HUES6 (cell line): ENCODE results near the gene SF3A1.

Experiments used
- H3K27ac ChIP-seq: 2 replicates; pipeline ENCODE4 v1.7.0; 2013; ENCODE audit warnings: low read depth, mild to moderate bottlenecking, low read length, inconsistent platforms
- H3K27me3 ChIP-seq: 2 replicates; pipeline ENCODE4 v1.6.1; 2013; ENCODE audit warnings: low read length; ENCODE audit not compliant: control insufficient read depth, insufficient read depth
- H3K36me3 ChIP-seq: 2 replicates; pipeline ENCODE4 v1.6.1; 2013; ENCODE audit warnings: low read length; ENCODE audit not compliant: control insufficient read depth, insufficient read depth
- H3K4me1 ChIP-seq: 2 replicates; pipeline ENCODE4 v1.6.1; 2013; ENCODE audit warnings: low read length; ENCODE audit not compliant: control insufficient read depth, insufficient read depth
- H3K4me3 ChIP-seq: 2 replicates; pipeline ENCODE4 v1.5.1; 2013; ENCODE audit warnings: low read depth, low read length
- H3K9ac ChIP-seq: one replicate; pipeline ENCODE4 v1.6.1; 2013; ENCODE audit warnings: mild to moderate bottlenecking, low read length
- H3K9me3 ChIP-seq: 2 replicates; pipeline ENCODE4 v1.6.1; 2013; ENCODE audit warnings: low read depth, low read length; ENCODE audit not compliant: control insufficient read depth, insufficient read depth

Gene SF3A1

DNA sequence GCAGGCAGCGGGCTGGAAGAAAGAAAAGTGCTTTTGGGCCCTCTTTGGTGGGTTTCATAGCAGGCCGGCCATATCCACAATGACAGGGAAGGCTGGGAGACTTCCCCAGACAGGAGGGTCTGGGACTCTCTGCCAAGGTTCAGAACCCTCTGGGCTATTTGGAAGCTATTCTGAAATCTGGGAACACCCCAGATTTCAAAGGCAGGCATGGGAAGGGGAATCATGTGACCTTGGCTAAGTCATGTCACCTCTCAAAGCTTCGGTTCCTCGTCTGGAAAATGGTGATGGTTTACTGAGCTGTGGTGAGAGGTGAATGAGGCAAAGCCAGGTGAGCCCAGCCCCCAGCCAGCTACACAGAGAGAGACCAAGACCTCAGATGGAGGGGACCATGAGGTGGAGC lies 72.0 kb downstream of the SF3A1 start:
- no peak overlapping the region for H3K27ac ChIP-seq
- H3K4me1 ChIP-seq: no peaks in the 10 kb centered on the region
- H3K4me3 ChIP-seq: no peak overlapping the region
- no peaks in the 10 kb centered on the region for H3K27me3 ChIP-seq
- peaks cover 4% of the 10 kb centered on the region; the same call in 1 of the 2 replicates for H3K36me3 ChIP-seq
- no peak overlapping the region for H3K9ac ChIP-seq
- H3K9me3 ChIP-seq: no peaks in the 10 kb centered on the region

DNA sequence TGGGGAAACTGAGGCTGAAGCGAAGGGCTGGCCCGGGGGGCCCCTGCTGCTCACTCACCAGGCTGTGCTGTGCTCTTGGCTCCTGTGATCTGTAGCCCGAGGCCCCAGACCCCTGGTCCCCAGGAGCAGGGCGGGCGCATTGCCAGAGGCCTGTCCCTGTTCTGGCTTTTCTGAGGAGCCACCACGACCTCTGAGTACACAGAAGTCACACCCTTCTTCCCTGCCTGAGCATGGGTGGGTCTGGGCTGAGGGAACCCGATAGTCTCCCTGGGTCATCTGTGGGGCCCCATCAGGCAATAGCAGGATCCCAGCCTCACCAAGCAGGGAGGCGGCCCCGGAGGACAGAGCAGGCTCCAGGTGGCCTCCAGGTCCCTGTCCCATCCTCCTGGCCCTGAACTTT lies 72.5 kb downstream of the SF3A1 start:
- Histone ChIP-seq H3K36me3 (peaks cover 4% of the 10 kb centered on the region; the same call in 1 of the 2 replicates), H3K27me3 (no peaks in the 10 kb centered on the region), H3K27ac (no peak overlapping the region), H3K4me3 (no peak overlapping the region), H3K4me1 (no peaks in the 10 kb centered on the region), H3K9ac (no peak overlapping the region), H3K9me3 (no peaks in the 10 kb centered on the region)

DNA sequence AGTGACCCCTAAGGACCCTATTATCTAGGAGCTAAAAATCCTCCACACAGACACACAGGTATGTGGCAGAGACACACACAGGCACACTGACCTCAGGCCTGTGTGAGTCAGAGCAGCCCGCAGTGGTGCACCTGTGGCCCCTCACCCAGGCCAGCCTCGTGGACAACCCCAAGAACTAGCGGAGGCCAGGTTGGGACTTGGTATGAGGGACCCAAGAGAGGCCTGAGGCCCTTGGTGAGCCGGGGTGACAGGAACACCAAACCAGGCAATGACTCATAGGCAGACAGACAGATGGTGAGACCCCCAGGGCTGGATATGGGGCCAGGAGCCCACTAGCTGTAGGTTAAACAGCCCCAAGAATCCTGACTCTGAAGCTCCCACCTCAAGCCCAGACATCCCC lies 73.4 kb downstream of the SF3A1 start:
- no peaks in the 10 kb centered on the region for H3K27me3 ChIP-seq
- no peak overlapping the region for H3K27ac ChIP-seq
- H3K9ac ChIP-seq: no peak overlapping the region
- H3K4me1 ChIP-seq: peaks cover under 1% of the 10 kb centered on the region; the same call in 1 of the 2 replicates
- no peaks in the 10 kb centered on the region for H3K9me3 ChIP-seq
- H3K4me3 ChIP-seq: no peak overlapping the region
- H3K36me3 ChIP-seq: peaks cover 4% of the 10 kb centered on the region; the same call in 1 of the 2 replicates

DNA sequence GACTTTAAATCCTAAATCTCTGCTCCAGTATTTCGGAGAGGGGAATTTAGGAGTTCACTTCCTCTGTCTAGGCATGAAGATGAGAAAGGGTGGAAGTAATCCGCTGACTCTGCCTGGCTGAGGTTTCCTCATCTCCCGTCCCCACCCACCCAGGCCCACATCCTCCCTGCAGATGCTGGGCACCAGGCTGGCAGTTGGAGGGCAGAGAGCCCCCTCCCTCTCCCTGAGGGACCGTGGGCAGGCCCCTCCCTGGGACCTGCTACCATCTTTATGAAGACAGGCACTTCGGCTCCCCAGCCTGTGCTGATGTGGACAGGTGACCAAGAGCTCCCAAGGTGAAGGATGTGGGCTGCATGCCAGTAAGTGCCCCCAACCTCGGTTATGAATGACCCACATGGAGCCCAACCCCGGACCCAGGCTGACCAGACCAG lies 74.1 kb downstream of the SF3A1 start:
- H3K27ac ChIP-seq: no peak overlapping the region
- no peaks in the 10 kb centered on the region for H3K27me3 ChIP-seq
- H3K9ac ChIP-seq: no peak overlapping the region
- peaks cover 4% of the 10 kb centered on the region; the same call in 1 of the 2 replicates for H3K36me3 ChIP-seq
- H3K4me1 ChIP-seq: peaks cover 6% of the 10 kb centered on the region; the same call in 1 of the 2 replicates
- H3K4me3 ChIP-seq: no peak overlapping the region
- no peaks in the 10 kb centered on the region for H3K9me3 ChIP-seq
